Left renal cortex interstitium (tissue), 4 donors: ENCODE results near the gene PXMP4. TPM values are rescaled to one million over a fixed set of nuclear protein-coding genes. Genes with fewer than 3 reads are reported as not detected.

Source experiments
- DNase-seq, 4 donors: peaks; one replicate each; pipeline ENCODE4 v3.0.0-alpha.2; 2013; ENCODE audit warnings: low read depth in 4 of 4, low spot score in 2 of 4, missing footprints in 1 of 4
- polyA plus RNA-seq, 4 donors: library from polyadenylated mRNA; unstranded; fragments of 120-200 nt; gene quantifications; one replicate each; pipeline ENCODE4 v1.2.1, GENCODE V29; 2013; ENCODE audit not compliant: insufficient read length in 4 of 4

Gene PXMP4
- polyA plus RNA-seq, 4 donors = 8.3 to 9.8 (median 9.2) TPM

GRCh38 chr20:33732166-33732970, 12.3 kb upstream of the PXMP4 start:
- peak; percentile 63 to 82 (median 76) for DNase-seq

GRCh38 chr20:33731693-33732165, 11.6 kb upstream of the PXMP4 start, which contains the start of gene ZNF341:
TSS of gene ZNF341 (plus strand) at chr20:33731996. CDS start at chr20:33732022, 26 bp downstream.
- no peak for DNase-seq

- DNase-seq = no peak
Measured at GRCh38 chr20:33730946-33731692, 11.0 kb upstream of the PXMP4 start.

- DNase-seq = no peak
Measured at GRCh38 chr20:33729101-33729500, 9.0 kb upstream of the PXMP4 start.

- DNase-seq = no peak
Measured at GRCh38 chr20:33728463-33728862, 8.4 kb upstream of the PXMP4 start.

GRCh38 chr20:33727806-33728205, 7.7 kb upstream of the PXMP4 start:
- DNase-seq = no peak

GRCh38 chr20:33727115-33727479, 7.0 kb upstream of the PXMP4 start:
- no peak for DNase-seq

GRCh38 chr20:33725607-33726264, 5.6 kb upstream of the PXMP4 start:
- DNase-seq = no peak

- DNase-seq = no peak
Measured at GRCh38 chr20:33724439-33725094, 4.5 kb upstream of the PXMP4 start.

GRCh38 chr20:33721391-33722140, 1.5 kb upstream of the PXMP4 start:
- DNase-seq = no peak

GRCh38 chr20:33719277-33719988, 677 bp downstream of the PXMP4 start:
- DNase-seq = no peak

GRCh38 chr20:33716498-33716897, 3.6 kb downstream of the PXMP4 start:
- DNase-seq = no peak

- DNase-seq = no peak
Measured at GRCh38 chr20:33713865-33714367, 6.2 kb downstream of the PXMP4 start.

- DNase-seq = no peak
Measured at GRCh38 chr20:33711446-33711738, 8.7 kb downstream of the PXMP4 start.

- no peak for DNase-seq
Measured at GRCh38 chr20:33710681-33711445, 9.2 kb downstream of the PXMP4 start.

- DNase-seq = no peak
Measured at GRCh38 chr20:33709905-33710541, 10.1 kb downstream of the PXMP4 start.

- no peak for DNase-seq
Measured at GRCh38 chr20:33709398-33709797, 10.7 kb downstream of the PXMP4 start.

GRCh38 chr20:33707668-33708067, 12.4 kb downstream of the PXMP4 start:
- no peak for DNase-seq
